ENCODE measurements around the gene DACH1. TPM values are rescaled to one million over a fixed set of nuclear protein-coding genes. Genes with fewer than 3 reads are reported as not detected.

Gene DACH1
- total and polyA plus RNA-seq, 9 of the 15 experiments (the other 6 are each of a cell fraction or from before 2014, with no cell fraction given): 0.04 to 0.07 (median 0.04) TPM; not detected in 2

GRCh38 chr13:71797517-71797916 lies 69.5 kb downstream of the DACH1 start (continued):
- TF ChIP-seq ZBTB2 (IDR thresholded peaks at IDR 0.05): no peak
- no peak for TF ChIP-seq SNRNP70 (optimal IDR thresholded peaks at IDR 0.05; ENCODE audit: low read depth, low read length)

GRCh38 chr13:71789693-71790329 lies 77.2 kb downstream of the DACH1 start:
- H3K27ac ChIP-seq (ENCODE audit: extremely low read depth, low read depth, low read length): no peak overlapping the region
- H3K4me2 ChIP-seq (ENCODE audit: insufficient read depth, low read length): no peak overlapping the region
- H3K27me3 ChIP-seq (ENCODE audit: control insufficient read depth in 2 of 2, insufficient read depth in 2 of 2, low read length in 2 of 2): no peaks in the 10 kb centered on the region
- H3K36me3 ChIP-seq (ENCODE audit: control insufficient read depth, insufficient read depth, low read length): no peaks in the 10 kb centered on the region
- 1% methylated on average over 5 of the region's 5 CpGs for WGBS (ENCODE audit: insufficient coverage, low coverage, missing lambda C conversion rate)
- ChIA-PET CTCF (ENCODE audit: low intra/inter-chr PET ratio) (no interaction called here), POLR2A (no interaction called here)
- no peak overlapping the region for H3K9ac ChIP-seq (ENCODE audit: insufficient read depth in 1 of 2, low read depth in 2 of 2, low read length in 2 of 2)
- no peaks in the 10 kb centered on the region for H3K79me2 ChIP-seq (ENCODE audit: control insufficient read depth, insufficient read depth, low read length)
- no peaks in the 10 kb centered on the region for H3K9me3 ChIP-seq (replicated peaks; ENCODE audit: control insufficient read depth, insufficient read depth, low read depth, low read length)
- TF ChIP-seq, protein P1, sequence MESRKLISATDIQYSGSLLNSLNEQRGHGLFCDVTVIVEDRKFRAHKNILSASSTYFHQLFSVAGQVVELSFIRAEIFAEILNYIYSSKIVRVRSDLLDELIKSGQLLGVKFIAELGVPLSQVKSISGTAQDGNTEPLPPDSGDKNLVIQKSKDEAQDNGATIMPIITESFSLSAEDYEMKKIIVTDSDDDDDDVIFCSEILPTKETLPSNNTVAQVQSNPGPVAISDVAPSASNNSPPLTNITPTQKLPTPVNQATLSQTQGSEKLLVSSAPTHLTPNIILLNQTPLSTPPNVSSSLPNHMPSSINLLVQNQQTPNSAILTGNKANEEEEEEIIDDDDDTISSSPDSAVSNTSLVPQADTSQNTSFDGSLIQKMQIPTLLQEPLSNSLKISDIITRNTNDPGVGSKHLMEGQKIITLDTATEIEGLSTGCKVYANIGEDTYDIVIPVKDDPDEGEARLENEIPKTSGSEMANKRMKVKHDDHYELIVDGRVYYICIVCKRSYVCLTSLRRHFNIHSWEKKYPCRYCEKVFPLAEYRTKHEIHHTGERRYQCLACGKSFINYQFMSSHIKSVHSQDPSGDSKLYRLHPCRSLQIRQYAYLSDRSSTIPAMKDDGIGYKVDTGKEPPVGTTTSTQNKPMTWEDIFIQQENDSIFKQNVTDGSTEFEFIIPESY (CRISPR knock-in tag; IDR thresholded peaks at IDR 0.05): no peak
- H4K20me1 ChIP-seq (replicated peaks; ENCODE audit: control insufficient read depth, insufficient read depth, low read length): no peaks in the 10 kb centered on the region
- in situ Hi-C loops (cut with MboI): no loop called here
- ATAC-seq: no peak
- H3K9me1 ChIP-seq (ENCODE audit: control insufficient read depth, insufficient read depth, low read length): no peaks in the 10 kb centered on the region
- no peaks in the 10 kb centered on the region for H3K4me1 ChIP-seq (replicated peaks in 1 of 2; ENCODE audit: control insufficient read depth in 2 of 2, insufficient read depth in 2 of 2, low read length in 2 of 2)
- no peak for DNase-seq (ENCODE audit: extremely low read depth in 1 of 4, low spot score in 3 of 4)
- H2AFZ ChIP-seq (ENCODE audit: low read depth, low read length): no peak overlapping the region
- no TSS peak for BruUV-seq (replicated peaks)
- no peak overlapping the region for H3K4me3 ChIP-seq
- no peak for FAIRE-seq
- intact Hi-C loops (cut with micrococcal nuclease): no loop called here

Data from K562 (cell line).